Ureter (tissue), 1 donor: Measurements from ENCODE around the gene SLX9. TPM values are rescaled to one million over a fixed set of nuclear protein-coding genes. Genes with fewer than 3 reads are reported as not detected.

ENCODE experiments used
- DNase-seq: peaks from one replicate; pipeline ENCODE4 v3.0.0-alpha.2; 2020; ENCODE audit warnings: low spot score
- total RNA-seq: library from RNA; stranded (reverse); gene quantifications from one replicate; pipeline ENCODE4 v1.2.4, GENCODE V29; 2023
- donor health status: DM: yes; HTN: yes; CAD: no.

The SLX9 gene
- total RNA-seq, 1 donor from 2014 or later: 32.4 TPM

GRCh38 chr21:44989943-44990780 lies 50.3 kb downstream of the SLX9 start:
- no peak for DNase-seq

- DNase-seq: no peak
Measured at GRCh38 chr21:44990921-44991320, 51.1 kb downstream of the SLX9 start.

- DNase-seq: no peak
Measured at GRCh38 chr21:44991538-44992483, 52.0 kb downstream of the SLX9 start.

GRCh38 chr21:44992608-44993031 lies 52.8 kb downstream of the SLX9 start:
- no peak for DNase-seq

GRCh38 chr21:44993321-44994046 lies 53.7 kb downstream of the SLX9 start:
- DNase-seq: no peak

- DNase-seq: no peak
Measured at GRCh38 chr21:44994047-44994694, 54.3 kb downstream of the SLX9 start.

GRCh38 chr21:44994695-44995342 lies 55.0 kb downstream of the SLX9 start:
- DNase-seq: no peak

- no peak for DNase-seq
Measured at GRCh38 chr21:44995343-44995941, 55.6 kb downstream of the SLX9 start.

- DNase-seq: no peak
Measured at GRCh38 chr21:44996096-44996495, 56.3 kb downstream of the SLX9 start.

- DNase-seq: no peak
Measured at GRCh38 chr21:44996501-44996921, 56.7 kb downstream of the SLX9 start.

- no peak for DNase-seq
Measured at GRCh38 chr21:44996983-44997936, 57.4 kb downstream of the SLX9 start.

GRCh38 chr21:44998086-44998620 lies 58.3 kb downstream of the SLX9 start:
- no peak for DNase-seq

- no peak for DNase-seq
Measured at GRCh38 chr21:44998621-44999427, 59.0 kb downstream of the SLX9 start.

- DNase-seq: no peak
Measured at GRCh38 chr21:44999428-44999971, 59.7 kb downstream of the SLX9 start.

GRCh38 chr21:44999972-45000636 lies 60.3 kb downstream of the SLX9 start:
- DNase-seq: no peak

GRCh38 chr21:45000637-45001133 lies 60.9 kb downstream of the SLX9 start:
- DNase-seq: no peak
